Sigmoid colon (tissue), 4 donors: Measurements from ENCODE around the gene CAMTA1.

Experiments used
- POLR2A ChIP-seq, 2 donors: fragments of 450-650 bp; IDR thresholded peaks; one replicate each; pipeline ENCODE4 v1.6.1; 2016; ENCODE audit warnings: antibody characterized with exemption in 2 of 2, mild to moderate bottlenecking in 2 of 2, moderate library complexity in 2 of 2
- POLR2AphosphoS5 ChIP-seq, 4 donors: sonication (generic); formaldehyde crosslinking; IDR thresholded peaks; one replicate each; pipeline ENCODE4 v1.6.1; 2017; ENCODE audit warnings: antibody characterized with exemption in 4 of 4
- TF ChIP-seq, protein P1 (sequence below), 4 experiments: fragments of 450-650 bp in 3 of 4; fragments of 200-600 bp in 1 of 4; IDR thresholded peaks; one replicate each; pipeline ENCODE4 v1.5.1; 2016 to 2019; ENCODE audit warnings: antibody characterized with exemption in 4 of 4, mild to moderate bottlenecking in 3 of 4, moderate library complexity in 2 of 4

DNA sequence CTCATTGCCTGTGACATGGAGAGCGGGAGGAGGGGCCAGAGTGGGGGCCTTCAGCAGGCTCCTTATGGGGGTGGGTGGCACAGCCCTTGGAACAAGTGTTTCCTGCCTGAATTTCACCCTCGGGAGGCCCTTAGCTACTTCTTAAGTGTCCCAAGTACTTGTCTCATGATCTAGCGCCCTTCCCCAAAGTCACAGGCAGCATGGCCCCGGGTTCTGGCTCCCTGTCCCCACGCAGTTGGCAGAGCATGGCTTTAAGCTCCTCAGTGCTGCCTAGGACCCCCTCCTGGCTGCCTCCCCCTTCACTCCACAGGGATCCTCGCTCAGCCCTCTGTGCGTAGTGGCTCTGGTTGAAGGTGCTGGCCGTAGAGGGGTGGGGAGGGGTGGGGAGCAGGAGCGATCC is 197.2 kb downstream of the CAMTA1 start:
- no peak for TF ChIP-seq POLR2AphosphoS5 (IDR thresholded peaks at IDR 0.05)
- TF ChIP-seq, protein P1, sequence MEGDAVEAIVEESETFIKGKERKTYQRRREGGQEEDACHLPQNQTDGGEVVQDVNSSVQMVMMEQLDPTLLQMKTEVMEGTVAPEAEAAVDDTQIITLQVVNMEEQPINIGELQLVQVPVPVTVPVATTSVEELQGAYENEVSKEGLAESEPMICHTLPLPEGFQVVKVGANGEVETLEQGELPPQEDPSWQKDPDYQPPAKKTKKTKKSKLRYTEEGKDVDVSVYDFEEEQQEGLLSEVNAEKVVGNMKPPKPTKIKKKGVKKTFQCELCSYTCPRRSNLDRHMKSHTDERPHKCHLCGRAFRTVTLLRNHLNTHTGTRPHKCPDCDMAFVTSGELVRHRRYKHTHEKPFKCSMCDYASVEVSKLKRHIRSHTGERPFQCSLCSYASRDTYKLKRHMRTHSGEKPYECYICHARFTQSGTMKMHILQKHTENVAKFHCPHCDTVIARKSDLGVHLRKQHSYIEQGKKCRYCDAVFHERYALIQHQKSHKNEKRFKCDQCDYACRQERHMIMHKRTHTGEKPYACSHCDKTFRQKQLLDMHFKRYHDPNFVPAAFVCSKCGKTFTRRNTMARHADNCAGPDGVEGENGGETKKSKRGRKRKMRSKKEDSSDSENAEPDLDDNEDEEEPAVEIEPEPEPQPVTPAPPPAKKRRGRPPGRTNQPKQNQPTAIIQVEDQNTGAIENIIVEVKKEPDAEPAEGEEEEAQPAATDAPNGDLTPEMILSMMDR (IDR thresholded peaks at IDR 0.05): no peak
- no peak for TF ChIP-seq POLR2A (IDR thresholded peaks at IDR 0.05)
